Transverse colon (tissue), 4 donors: ENCODE results near the gene PCGF1. TPM values are rescaled to one million over a fixed set of nuclear protein-coding genes. Genes with fewer than 3 reads are reported as not detected.

ENCODE experiments used
- DNase-seq: peaks from one replicate; pipeline ENCODE4 v3.0.0-alpha.2; 2019
- H3K27ac ChIP-seq, 4 donors: fragments of 200-600 bp; sonication (generic); 2 replicates each; pipeline ENCODE4 v1.5.1; 2016 to 2018; ENCODE audit warnings: inconsistent platforms in 4 of 4
- H3K27me3 ChIP-seq: fragments of 200-600 bp; sonication (generic); 2 replicates; pipeline ENCODE4 v1.5.1; 2017; ENCODE audit warnings: inconsistent platforms
- H3K36me3 ChIP-seq, 4 donors: fragments of 200-600 bp; sonication (generic); 2 replicates each; pipeline ENCODE4 v1.5.1; 2017 to 2019; ENCODE audit warnings: inconsistent platforms in 4 of 4
- H3K4me1 ChIP-seq, 4 donors: fragments of 200-600 bp; sonication (generic); 2 replicates each; pipeline ENCODE4 v1.5.1; 2017 to 2020; ENCODE audit warnings: inconsistent platforms in 4 of 4
- H3K4me3 ChIP-seq, 4 donors: fragments of 200-600 bp; sonication (generic); 1 replicate in 1 of 4; 2 replicates in 3 of 4; pipeline versions ENCODE4 v1.5.1 to v1.6.1; 2017 to 2019; ENCODE audit warnings: inconsistent platforms in 4 of 4
- H3K9me3 ChIP-seq, 2 donors: fragments of 200-600 bp; sonication (generic); 2 replicates each; pipeline ENCODE4 v1.5.1; 2017 to 2019; ENCODE audit warnings: inconsistent platforms in 2 of 2
- EP300 ChIP-seq: sonication (generic); formaldehyde crosslinking; IDR thresholded peaks from one replicate; pipeline ENCODE4 v1.6.1; 2017; ENCODE audit warnings: antibody characterized with exemption, low read depth
- POLR2A ChIP-seq: fragments of 450-650 bp; IDR thresholded peaks from one replicate; pipeline ENCODE4 v1.6.1; 2016; ENCODE audit warnings: antibody characterized with exemption, mild to moderate bottlenecking, moderate library complexity
- POLR2AphosphoS5 ChIP-seq, 3 donors: sonication (generic); formaldehyde crosslinking; IDR thresholded peaks; one replicate each; pipeline ENCODE4 v1.6.1; 2016; ENCODE audit warnings: antibody characterized with exemption in 3 of 3
- WGBS, 2 donors: methylation state at CpG; one replicate each; pipeline ENCODE4 v1.1.5; 2018; ENCODE audit warnings: low coverage in 1 of 2; 5-methylcytosine and 5-hydroxymethylcytosine counted together
- in situ Hi-C, 4 donors: fragments of 200-750 bp; cut with MboI; loops; one replicate each; pipeline versions ENCODE4 v1.15.0 to v1.15.1; 2017; ENCODE audit warnings: low sequenced_read_pairs in 3 of 4, low pct_ligation_motif_present in 1 of 4, low pct_unique_long_range_greater_than_20kb in 1 of 4
- intact Hi-C: fragments of 100-400 bp; cut with DNase I; formaldehyde crosslinking; loops from one replicate; pipeline ENCODE4 v1.15.1; 2023; ENCODE audit warnings: low total_unique reads
- total RNA-seq, 4 donors: library from RNA; depleted of rRNA; stranded (reverse); fragments of >200 nt; gene quantifications; one replicate each; pipeline ENCODE4 v1.1.0, GENCODE V29; 2016
- TF ChIP-seq, protein P1 (sequence below), 5 experiments: fragments of 200-600 bp in 3 of 5; fragments of 450-650 bp in 2 of 5; sonication (generic) in 3 of 5; IDR thresholded peaks; 1 replicate in 2 of 5; 2 replicates in 3 of 5; pipeline ENCODE4 v1.5.1; 2016 to 2017; ENCODE audit warnings: antibody characterized with exemption in 5 of 5, inconsistent platforms in 3 of 5, mild to moderate bottlenecking in 2 of 5, moderate library complexity in 1 of 5

Gene PCGF1
- total RNA-seq, 4 donors from 2014 or later = 3.7 to 23.9 (median 19.3) TPM

DNA sequence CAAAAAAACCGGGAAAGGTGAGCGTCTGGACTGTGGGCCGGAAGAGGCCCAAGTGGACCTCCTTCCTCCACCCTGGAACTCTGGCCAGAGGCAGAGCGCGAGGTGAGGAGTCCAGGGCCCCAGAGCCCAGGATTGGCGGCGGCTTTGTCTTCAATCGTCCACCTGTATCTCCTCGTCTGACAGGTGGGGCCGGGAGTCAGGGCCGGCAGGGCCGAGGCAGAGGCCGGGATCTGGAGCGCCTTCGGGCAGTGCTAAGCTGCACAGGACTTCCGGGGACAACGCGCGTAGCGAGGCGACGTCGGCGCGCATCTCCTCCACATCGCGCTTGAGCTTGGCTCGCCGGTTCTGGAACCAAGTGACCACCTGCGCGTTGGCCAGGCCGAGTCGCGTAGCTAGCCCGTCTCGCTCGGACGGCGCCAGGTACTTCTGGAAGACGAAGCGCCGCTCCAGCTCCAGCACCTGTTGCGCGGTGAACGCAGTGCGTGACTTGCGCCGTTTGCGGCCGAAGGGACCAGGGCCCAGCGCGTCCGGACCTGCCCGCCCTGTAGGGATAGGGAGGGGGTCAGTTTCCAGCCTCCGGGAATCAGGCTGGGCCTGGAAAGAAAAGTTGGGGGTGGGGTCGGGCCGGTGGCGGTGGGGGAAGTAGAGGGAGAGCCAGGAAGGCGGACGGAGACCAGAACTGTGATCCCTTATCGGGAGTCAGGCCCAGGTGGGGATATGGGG, 9.6 kb downstream of the PCGF1 start:
- peak overlapping the region in 3 of 4 donors; percentile 11 to 50 (median 40) for H3K4me3 ChIP-seq
- intact Hi-C loops (no loop called here), in situ Hi-C loops (loop anchor here in 2 of 4 donors (25.0 kb wide), 1 partner anchor 89 kb away; no protein-coding TSS in a partner anchor)
- peak; percentile 36 for DNase-seq
- H3K4me1 ChIP-seq = peaks cover 19 to 38% (median 32%) of the 10 kb centered on the region in 4 donors
- 0 to 8% methylated on average over 1 to 32 of the region's 61 CpGs for WGBS, 2 donors
- TF ChIP-seq, protein P1, sequence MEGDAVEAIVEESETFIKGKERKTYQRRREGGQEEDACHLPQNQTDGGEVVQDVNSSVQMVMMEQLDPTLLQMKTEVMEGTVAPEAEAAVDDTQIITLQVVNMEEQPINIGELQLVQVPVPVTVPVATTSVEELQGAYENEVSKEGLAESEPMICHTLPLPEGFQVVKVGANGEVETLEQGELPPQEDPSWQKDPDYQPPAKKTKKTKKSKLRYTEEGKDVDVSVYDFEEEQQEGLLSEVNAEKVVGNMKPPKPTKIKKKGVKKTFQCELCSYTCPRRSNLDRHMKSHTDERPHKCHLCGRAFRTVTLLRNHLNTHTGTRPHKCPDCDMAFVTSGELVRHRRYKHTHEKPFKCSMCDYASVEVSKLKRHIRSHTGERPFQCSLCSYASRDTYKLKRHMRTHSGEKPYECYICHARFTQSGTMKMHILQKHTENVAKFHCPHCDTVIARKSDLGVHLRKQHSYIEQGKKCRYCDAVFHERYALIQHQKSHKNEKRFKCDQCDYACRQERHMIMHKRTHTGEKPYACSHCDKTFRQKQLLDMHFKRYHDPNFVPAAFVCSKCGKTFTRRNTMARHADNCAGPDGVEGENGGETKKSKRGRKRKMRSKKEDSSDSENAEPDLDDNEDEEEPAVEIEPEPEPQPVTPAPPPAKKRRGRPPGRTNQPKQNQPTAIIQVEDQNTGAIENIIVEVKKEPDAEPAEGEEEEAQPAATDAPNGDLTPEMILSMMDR (IDR thresholded peaks at IDR 0.05) = no peak
- TF ChIP-seq POLR2A (peak; percentile 36), POLR2AphosphoS5 (IDR thresholded peaks at IDR 0.05) (peak in 2 of 3 donors; percentile 44 to 66), EP300 (no peak)
- H3K36me3 ChIP-seq = peaks cover 0 to 5% (median 1%) of the 10 kb centered on the region in 4 donors
- H3K27me3 ChIP-seq = peaks cover 42% of the 10 kb centered on the region
- peak overlapping the region in 1 of 4 donors; percentile 8 for H3K27ac ChIP-seq
- no peaks in the 10 kb centered on the region for H3K9me3 ChIP-seq

DNA sequence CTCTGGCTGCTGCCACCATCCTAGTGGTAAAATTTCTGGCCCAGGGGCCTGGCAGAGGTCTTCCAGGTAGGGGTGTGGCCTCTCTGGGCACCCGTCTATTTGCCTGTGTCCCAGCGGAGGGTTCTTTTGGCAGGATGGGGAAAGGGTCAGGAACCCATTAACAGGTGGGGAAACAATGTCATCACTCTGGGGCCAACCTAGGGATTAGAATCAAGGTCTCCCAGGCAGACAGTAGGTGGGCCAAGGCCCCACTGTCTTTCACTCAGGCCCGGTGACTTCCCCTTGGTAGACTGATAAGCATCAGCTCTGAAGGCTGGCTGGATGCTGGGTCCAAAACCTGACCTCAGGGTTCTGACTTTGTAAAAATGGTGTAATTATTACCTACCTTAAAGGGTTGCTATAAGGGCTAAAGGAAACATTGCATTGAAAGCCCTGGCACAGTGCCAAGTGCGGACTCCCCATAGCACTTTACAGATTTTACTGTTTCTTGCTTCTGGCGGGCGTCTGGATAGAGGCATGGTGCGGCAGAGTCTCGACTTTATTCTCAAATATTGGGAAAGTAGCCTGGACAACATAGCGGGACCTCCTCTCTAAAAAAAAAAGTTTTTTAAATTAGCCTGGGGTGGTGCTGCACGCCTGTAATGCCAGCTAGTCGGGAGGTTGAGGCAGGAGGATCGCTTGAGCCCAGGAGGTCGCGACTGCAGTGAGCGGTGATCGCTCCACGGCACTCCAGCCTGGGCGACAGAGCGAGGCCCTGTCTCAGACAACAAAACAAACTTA, 10.3 kb downstream of the PCGF1 start:
- intact Hi-C loops = no loop called here
- TF ChIP-seq EP300 (no peak), POLR2A (no peak), POLR2AphosphoS5 (IDR thresholded peaks at IDR 0.05) (no peak)
- TF ChIP-seq, protein P1 (IDR thresholded peaks at IDR 0.05) = no peak

DNA sequence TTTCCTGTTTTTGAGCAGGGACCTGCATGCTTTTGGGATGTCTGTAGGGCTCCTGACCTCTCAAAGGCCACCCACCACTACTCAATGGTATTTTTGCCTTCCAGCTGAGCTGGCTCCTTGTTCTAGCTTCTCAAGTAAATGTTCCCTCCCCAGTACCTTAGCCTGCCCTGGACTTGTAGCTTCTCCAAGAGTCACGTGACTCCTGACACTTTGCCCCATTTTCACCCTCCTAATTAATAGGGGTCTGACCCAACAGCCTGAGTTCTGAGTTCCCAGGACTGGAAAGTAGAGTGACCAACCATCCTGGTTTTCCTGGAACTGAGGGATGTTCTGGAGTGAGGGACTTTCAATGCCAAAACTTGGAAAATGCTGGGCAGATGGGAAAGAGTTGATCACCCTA, 12.1 kb downstream of the PCGF1 start:
- DNase-seq = no peak
- Histone ChIP-seq H3K36me3 (peaks cover 0 to 28% (median 15%) of the 10 kb centered on the region in 4 donors), H3K4me1 (peaks cover 19 to 31% (median 29%) of the 10 kb centered on the region in 4 donors)

More for the DNA sequence above, 10.3 kb downstream of the PCGF1 start:
- H3K4me1 ChIP-seq = peaks cover 19 to 36% (median 32%) of the 10 kb centered on the region in 4 donors
- peaks cover 42% of the 10 kb centered on the region for H3K27me3 ChIP-seq
- in situ Hi-C loops = loop anchor here in 2 of 4 donors (25.0 kb wide), 1 partner anchor 90 kb away; no protein-coding TSS in a partner anchor
- no peak for DNase-seq
- H3K36me3 ChIP-seq = peaks cover 0 to 10% (median 5%) of the 10 kb centered on the region in 4 donors
- H3K4me3 ChIP-seq = peak overlapping the region in 1 of 4 donors; percentile 50
- H3K9me3 ChIP-seq = no peaks in the 10 kb centered on the region
- 40 to 79% methylated on average over 3 to 19 of the region's 19 CpGs for WGBS, 2 donors
- peak overlapping the region in 1 of 4 donors; percentile 8 for H3K27ac ChIP-seq

More for the DNA sequence above, 12.1 kb downstream of the PCGF1 start:
- intact Hi-C loops = no loop called here
- TF ChIP-seq POLR2AphosphoS5 (IDR thresholded peaks at IDR 0.05) (no peak), EP300 (no peak), POLR2A (no peak)
- TF ChIP-seq, protein P1 (IDR thresholded peaks at IDR 0.05) = no peak
- 89 to 100% methylated on average over 1 of the region's 1 CpG for WGBS, 2 donors
- H3K27ac ChIP-seq = no peak overlapping the region
- H3K9me3 ChIP-seq = no peaks in the 10 kb centered on the region
- in situ Hi-C loops = loop anchor here in 2 of 4 donors (25.0 kb wide), 1 partner anchor 92 kb away; no protein-coding TSS in a partner anchor
- peaks cover 31% of the 10 kb centered on the region for H3K27me3 ChIP-seq
- H3K4me3 ChIP-seq = no peak overlapping the region
